T-helper 2 cell treated with Interferon-gamma antibody and Interleukin-4, amounts not matched to agents 100 ng/mL and 5 ng/mL, for 36 hours (primary cell): ENCODE data around the gene NKD1. TPM values are rescaled to one million over a fixed set of nuclear protein-coding genes. Genes with fewer than 3 reads are reported as not detected.
"Not testable (repeated sequence)": the region's sequence is repeated elsewhere in the genome, so short reads cannot be mapped to it uniquely, and the experiment has no call there.

Experiments
- intact Hi-C: fragments of 100-400 bp; cut with micrococcal nuclease; formaldehyde crosslinking; loops from one replicate; pipeline ENCODE4 v1.15.1; 2023
- total RNA-seq: library from RNA; stranded (reverse); gene quantifications from 2 replicates; pipeline ENCODE4 v1.2.3, GENCODE V29; 2022

The NKD1 gene
- total RNA-seq, 1 donor from 2014 or later: 0.75 TPM

DNA sequence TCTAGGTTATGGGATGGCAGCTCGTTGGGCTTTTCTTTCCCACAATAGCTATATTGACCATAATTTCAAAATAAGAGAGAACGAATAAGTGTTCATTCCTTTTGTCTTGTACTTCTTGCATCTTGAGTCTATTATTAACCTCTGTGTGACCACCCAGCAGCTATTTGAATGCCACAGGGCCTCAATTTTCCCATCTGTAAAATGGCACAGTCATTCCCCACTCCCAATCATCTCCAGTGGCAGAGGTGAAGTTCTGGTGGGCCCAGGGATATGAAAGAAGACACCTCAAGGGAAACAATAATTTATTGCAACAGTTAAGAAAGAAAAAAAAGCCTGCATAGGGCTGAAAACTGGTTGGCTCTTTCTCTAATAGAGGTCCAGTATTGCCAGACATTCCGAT, 28.6 kb upstream of the NKD1 start:
- intact Hi-C loops: no loop called here

DNA sequence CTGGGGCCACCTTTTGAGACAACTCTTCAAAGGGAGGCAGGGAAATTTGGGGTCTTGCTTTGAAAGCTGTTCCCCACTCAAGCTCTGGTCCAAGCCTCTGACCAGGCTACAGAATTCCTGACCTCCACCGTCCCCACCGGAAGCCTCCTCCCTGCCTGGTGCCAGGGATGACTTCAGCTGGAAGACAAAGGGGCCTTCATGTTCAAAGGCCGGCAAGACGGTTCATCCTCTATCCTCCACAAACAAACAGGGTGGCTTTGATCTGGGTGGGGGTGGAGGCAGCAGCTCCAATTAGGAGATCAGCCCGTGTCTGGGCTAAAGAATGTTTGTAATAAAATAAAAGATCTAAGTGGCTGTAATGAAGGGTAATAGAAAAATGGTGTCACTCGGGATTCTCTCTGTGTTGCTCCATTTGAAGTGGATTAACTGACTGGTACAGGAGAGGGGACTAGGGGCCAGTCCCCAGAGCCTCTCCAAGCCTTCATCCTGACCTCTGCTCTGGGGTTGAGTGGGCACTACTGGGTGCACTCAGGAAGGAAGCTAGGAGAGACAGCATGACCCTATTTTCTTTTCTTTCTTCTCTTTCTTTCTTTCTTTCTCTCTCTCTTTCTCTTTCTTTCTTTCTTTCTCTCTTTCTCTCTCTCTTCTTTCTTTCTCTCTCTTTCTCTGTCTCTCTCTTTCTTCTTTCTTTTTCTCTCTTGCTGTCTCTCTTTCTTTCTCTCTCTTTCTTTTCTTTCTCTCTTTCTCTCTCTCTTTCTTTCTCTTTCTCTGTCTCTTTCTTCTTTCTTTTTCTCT, 27.5 kb upstream of the NKD1 start:
- intact Hi-C loops: no loop called here

DNA sequence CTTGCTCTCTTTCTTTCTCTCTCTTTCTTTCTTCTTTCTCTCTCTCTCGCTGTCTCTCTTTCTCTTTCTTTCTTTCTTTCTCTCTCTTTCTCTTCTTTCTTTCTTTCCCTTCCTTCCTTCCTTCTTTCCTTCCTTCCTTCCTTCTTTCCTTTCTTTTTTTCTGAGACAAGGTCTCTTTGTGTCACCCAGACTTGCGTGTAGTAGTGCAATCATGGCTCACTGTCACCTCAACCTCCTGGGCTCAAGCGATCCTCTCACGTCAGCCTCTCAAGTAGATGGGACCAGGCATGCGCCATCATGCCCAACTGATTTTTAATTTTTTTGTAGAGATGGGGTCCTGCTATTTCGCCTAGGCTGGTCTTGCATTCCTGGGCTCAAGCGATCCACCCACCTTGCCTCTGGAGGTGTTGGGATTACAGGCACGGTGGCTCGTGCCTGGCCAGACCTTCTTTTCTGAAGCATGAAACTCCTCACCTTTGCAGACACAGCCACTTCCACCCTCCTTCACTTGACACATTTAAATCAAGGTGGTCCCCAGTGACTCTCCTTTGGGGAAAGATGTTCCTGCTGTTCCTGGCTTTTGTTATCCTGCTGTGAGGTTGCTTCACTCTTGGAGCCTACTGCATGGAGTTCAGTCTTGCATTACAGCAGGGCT, 26.8 kb upstream of the NKD1 start:
- intact Hi-C loops: no loop called here

DNA sequence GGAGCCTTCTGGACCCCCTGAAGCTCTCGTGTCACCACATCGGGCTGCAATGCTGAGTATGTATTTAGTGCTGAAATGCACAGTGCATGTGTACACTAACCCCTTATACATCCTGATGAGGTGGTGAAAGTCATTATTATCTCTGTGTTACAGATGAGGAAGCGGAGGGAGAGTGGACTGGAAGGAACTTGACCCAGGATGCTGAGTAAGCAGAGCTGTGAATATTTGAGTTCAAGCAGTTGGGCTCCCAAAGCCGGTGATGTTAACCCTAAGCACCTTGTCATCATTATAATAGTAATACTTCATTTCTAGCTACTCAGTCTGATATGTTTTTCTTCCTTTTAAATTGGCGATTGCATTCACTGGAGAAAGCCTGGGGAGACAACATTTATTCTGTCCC, 25.9 kb upstream of the NKD1 start:
- intact Hi-C loops: no loop called here

DNA sequence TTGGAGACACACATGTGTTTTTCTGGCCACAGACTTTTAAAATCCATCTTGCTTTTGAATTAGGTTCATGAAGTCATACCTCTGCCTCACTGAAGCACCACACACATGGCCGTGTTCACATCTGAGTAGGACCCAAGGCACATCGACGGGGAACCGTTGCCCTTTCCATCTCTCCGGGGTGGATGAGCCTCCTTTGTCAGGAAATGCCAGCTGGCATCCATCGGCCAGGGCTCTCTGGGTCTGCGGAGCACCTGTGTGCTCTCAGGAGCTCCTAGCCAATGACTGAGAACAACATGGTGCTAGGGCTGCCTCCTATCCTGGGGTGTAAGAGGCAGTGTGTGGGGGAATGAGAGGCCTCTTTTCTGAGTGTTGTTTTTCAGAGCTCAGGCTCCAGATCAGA, 24.5 kb upstream of the NKD1 start:
- intact Hi-C loops: no loop called here

DNA sequence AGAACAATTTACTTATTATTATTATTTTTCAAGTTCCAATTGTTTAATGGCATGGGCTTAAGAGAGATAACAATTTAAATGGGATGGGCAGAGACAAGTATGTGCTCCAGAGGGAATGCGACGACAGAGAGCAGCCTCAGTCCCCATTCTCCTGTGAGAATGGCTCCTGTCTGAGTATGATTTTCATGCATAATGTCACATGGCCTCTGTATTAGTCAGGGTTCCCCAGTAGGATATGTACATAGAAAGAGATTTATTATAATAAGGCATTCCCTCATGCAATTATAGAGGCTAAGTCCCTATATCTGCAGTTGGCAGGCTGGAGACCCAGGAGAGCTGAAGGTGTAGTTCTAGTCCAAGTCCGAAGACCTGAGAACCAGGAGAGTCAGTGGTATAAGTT, 22.9 kb upstream of the NKD1 start:
- intact Hi-C loops: no loop called here

DNA sequence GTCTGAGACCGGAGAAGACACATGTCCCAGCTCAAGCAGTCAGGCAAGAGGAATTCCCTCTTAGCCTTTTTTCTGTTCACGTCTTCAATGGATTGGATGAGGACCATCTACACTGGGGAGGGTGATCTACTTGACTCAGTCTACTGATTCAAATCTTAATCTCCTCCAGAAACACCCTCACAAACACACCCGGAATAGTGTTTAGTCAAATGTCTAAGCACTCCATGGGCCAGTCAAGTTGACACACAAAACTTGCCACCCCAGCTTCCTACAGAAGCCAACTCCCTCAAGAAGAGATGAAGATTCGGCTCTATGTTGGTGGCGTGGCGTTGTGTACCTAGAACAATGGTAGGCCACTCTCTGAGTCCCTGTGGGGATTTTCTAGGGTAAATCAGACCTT, 22.5 kb upstream of the NKD1 start:
- intact Hi-C loops: no loop called here

DNA sequence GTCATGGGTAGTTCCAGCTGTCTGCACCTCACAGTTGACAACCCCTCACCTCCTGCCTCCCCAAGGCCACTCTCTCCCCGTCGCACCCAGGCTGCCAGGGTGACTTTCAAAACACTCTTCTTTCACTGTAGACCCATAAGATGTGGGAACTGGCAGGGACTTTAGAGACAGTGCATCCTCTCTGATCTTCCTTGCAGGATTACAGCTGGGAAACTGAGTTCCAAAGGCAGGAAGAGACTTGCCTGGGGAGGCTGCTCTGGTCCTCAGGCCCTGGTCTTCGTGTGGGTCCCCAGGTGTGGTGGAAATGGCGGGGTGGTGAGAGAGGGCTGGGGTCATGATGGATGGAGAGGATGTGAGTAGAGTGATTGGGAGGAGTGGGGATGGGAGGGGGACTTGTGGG, 21.9 kb upstream of the NKD1 start:
- intact Hi-C loops: no loop called here

DNA sequence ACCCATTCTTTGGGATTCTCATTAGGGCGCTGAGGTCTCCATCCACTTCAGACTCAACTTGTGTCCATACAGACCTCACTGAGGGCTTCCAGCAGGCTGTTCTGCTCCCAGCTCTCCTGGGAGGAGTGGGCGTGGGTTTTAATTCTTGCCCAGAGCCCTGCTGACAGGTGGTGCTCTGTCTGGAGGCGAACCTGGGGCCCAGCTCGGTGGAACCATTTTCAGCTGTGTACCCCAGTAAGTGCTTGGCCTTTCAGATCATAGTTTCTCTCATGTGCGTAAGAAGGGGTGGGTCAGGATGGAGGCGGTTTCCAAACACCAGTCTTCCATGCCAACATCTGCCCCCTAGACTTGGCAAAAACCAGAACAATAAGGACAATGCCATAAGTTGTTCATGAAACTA, 21.4 kb upstream of the NKD1 start:
- intact Hi-C loops: no loop called here

- intact Hi-C loops: no loop called here
Observed at GRCh38 chr16:50528820-50529219, 19.4 kb upstream of the NKD1 start.

- intact Hi-C loops: no loop called here
Observed at GRCh38 chr16:50529334-50529733, 18.9 kb upstream of the NKD1 start.

DNA sequence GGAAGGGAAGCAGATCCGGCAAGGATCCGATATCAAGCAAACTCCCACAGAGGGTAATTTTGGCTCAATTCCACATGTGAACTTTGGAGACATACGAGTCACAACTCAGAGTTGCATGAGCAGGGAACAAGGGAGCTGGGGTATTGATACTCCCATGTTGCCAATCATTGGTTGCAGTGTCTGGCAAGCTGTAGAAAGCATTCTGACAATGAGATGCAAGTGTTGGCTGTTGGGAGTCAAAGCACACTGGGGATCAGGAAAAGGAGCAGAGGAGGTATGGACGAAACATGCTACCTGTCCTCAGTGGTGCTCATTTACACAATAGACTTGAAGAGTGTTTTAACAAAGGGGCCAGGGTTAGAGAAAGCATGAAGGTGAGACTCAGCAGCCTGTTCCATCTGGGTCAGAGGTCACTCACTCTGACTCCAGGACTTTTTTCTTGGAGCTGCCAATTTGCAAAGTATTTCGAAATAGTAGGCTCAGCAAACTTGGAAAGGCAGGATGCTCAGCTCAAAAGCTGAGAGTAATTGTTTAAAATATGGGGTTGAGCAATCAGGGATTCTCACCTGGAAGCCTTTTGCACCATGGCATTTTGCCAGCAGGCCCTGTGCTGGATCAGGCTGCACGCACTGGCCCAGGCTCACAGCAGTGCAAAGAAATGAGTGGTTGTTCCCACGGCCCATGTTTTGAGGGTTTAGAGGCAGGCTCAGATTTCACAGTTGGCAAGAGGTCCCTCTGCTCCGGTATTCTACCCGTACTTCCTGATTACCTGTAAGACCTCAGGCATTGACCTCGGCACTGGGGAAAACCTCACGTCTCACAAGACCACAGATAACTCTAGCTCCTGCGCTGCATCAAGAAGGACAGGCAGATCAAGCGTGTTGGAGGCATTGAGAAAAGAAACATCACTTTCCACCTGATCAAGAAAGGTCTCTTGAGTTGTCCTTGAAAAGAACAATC, 17.6 kb upstream of the NKD1 start:
- intact Hi-C loops: no loop called here

GRCh38 chr16:50531359-50531758, 16.8 kb upstream of the NKD1 start:
- intact Hi-C loops: no loop called here

- intact Hi-C loops: no loop called here
Observed at GRCh38 chr16:50531901-50532300, 16.3 kb upstream of the NKD1 start.

DNA sequence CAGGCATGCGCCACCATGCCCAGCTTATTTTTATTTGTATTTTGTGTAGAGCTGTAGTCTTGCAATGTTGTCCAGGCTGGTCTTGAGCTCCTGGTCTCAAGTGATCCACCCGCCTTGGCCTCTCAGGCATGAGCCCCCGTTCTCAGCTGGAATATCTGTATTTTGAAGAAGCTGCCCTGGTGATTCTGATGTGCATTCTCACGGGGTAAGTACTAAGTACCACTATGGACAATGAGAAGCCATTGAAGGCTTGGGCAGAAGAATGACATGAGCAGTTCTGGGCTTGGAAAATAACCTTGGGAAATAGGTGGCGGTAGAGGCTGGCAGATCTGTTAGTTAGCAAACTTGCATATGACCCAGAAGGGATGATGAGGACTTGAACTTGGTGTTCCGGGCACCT, 15.6 kb upstream of the NKD1 start:
- intact Hi-C loops: no loop called here

- intact Hi-C loops: no loop called here
Observed at GRCh38 chr16:50533317-50533716, 14.9 kb upstream of the NKD1 start.

- intact Hi-C loops: no loop called here
Observed at GRCh38 chr16:50534091-50534490, 14.1 kb upstream of the NKD1 start.

DNA sequence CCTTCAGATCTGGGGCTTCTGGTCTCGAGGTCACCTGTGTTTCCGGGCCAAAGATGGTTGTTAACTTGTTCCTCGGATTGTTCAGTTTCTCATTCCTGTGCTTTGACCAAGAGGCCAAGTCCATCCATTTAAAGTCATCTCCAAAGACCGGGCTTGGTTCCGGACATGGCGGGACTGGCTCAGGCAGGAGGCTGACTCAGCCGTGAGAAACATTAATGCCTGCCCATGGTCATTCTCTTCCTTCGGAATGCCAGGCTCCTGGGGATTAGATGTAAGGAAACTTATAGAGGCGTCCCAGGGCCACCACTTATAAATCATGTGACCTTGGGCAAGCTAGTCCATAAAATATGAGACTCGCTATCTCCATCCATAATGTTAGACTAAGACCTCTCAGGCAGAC, 13.6 kb upstream of the NKD1 start:
- intact Hi-C loops: no loop called here

DNA sequence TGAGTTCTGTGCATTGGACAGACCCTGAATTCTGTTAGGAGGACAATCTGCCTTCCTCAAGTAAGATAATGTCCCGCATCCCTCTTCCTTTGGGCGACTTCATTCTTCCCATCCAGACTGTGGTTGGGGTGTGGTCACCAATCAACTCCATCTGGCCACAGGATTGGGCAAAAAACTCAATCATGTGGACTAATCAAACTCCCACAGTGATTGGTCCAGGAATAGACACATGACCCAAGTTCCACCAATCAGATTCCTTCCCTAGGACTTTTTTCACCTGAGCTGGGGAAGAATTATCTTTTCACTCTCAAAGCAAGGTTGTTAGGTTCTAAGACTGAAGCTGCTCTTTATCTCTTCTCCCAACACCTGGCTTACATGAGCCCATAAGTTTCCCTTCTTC, 13.2 kb upstream of the NKD1 start:
- intact Hi-C loops: no loop called here

GRCh38 chr16:50535506-50536257, 12.5 kb upstream of the NKD1 start:
- intact Hi-C loops: no loop called here

- intact Hi-C loops: not testable (repeated sequence)
Observed at GRCh38 chr16:50536258-50536645, 11.9 kb upstream of the NKD1 start.
